GM19372 (cell line): ENCODE results near the gene SESTD1.
"Not testable (repeated sequence)": the region's sequence is repeated elsewhere in the genome, so short reads cannot be mapped to it uniquely, and the experiment has no call there.

Experiments used
- ATAC-seq: cut with Tn5 transposase; IDR thresholded peaks from one replicate; pipeline ENCODE4 v1.9.1; 2021; ENCODE audit warnings: mild to moderate bottlenecking, low read depth, moderate library complexity; ENCODE audit not compliant: unreplicated experiment

Gene SESTD1

GRCh38 chr2:179195926-179196590 is 68.6 kb downstream of the SESTD1 start:
- ATAC-seq = not testable (repeated sequence)

GRCh38 chr2:179195141-179195540 is 69.5 kb downstream of the SESTD1 start:
- ATAC-seq = no peak

GRCh38 chr2:179193759-179194394 is 70.8 kb downstream of the SESTD1 start:
- no peak for ATAC-seq

GRCh38 chr2:179191110-179191509 is 73.5 kb downstream of the SESTD1 start:
- ATAC-seq = no peak

GRCh38 chr2:179186126-179186525 is 78.5 kb downstream of the SESTD1 start:
- no peak for ATAC-seq

- no peak for ATAC-seq
These were observed 80.0 kb downstream of the SESTD1 start for GRCh38 chr2:179184610-179185009.

- no peak for ATAC-seq
These were observed 83.6 kb downstream of the SESTD1 start for GRCh38 chr2:179181002-179181401.

GRCh38 chr2:179180242-179180641 is 84.4 kb downstream of the SESTD1 start:
- no peak for ATAC-seq

- ATAC-seq = no peak
These were observed 84.9 kb downstream of the SESTD1 start for GRCh38 chr2:179179719-179180118.

GRCh38 chr2:179177694-179178093 is 86.9 kb downstream of the SESTD1 start:
- ATAC-seq = no peak

GRCh38 chr2:179174240-179174639 is 90.4 kb downstream of the SESTD1 start:
- ATAC-seq = no peak

- ATAC-seq = no peak
These were observed 91.7 kb downstream of the SESTD1 start for GRCh38 chr2:179172894-179173293.

GRCh38 chr2:179171371-179171770 is 93.3 kb downstream of the SESTD1 start:
- no peak for ATAC-seq

- ATAC-seq = no peak
These were observed 93.7 kb downstream of the SESTD1 start for GRCh38 chr2:179170901-179171300.

GRCh38 chr2:179165356-179166000 is 99.2 kb downstream of the SESTD1 start:
- ATAC-seq = no peak

GRCh38 chr2:179141206-179141605 is 123.4 kb downstream of the SESTD1 start:
- ATAC-seq = no peak

GRCh38 chr2:179140571-179140970 is 124.1 kb downstream of the SESTD1 start:
- no peak for ATAC-seq

- no peak for ATAC-seq
These were observed 125.1 kb downstream of the SESTD1 start for GRCh38 chr2:179139506-179139905.

GRCh38 chr2:179137200-179137759 is 127.4 kb downstream of the SESTD1 start:
- no peak for ATAC-seq

- ATAC-seq = no peak
These were observed 131.6 kb downstream of the SESTD1 start for GRCh38 chr2:179133016-179133415.

GRCh38 chr2:179132076-179132475 is 132.6 kb downstream of the SESTD1 start:
- ATAC-seq = no peak
